ENCODE measurements around the gene ANGPTL5. TPM values are rescaled to one million over a fixed set of nuclear protein-coding genes. Genes with fewer than 3 reads are reported as not detected.
A peak's percentile ranks its signal among the peaks of the same experiment; 100 is the strongest.
"Not testable (repeated sequence)": the region's sequence is repeated elsewhere in the genome, so short reads cannot be mapped to it uniquely, and the experiment has no call there.

ANGPTL5 gene
- polyA plus RNA-seq (2013, experiment 1 of 2): not detected
- 0.03 TPM for polyA plus RNA-seq (2013, experiment 2 of 2)

DNA sequence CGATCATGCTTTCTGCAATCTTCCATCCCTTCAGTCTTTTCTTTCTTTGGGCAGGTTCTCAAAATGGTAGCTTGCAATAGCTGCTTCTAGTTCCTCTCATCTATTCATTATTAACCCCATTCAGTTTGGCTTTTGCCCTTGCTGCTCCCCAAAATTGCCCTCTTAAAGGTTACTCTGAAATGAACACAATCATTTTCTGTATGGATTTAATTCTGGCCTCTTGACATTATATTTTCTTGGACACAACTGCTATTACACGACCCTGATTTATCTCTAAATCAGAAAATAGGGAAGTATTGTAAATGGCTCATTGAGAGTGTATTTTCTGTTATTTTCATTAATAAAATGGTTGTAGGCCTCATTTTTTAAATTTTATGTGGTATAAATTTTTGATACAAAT is at the start of gene ANGPTL5:
Gene ANGPTL5, minus strand, starts transcription at position 101 of the 400 bp plus-strand sequence. CDS start 8,613 bp downstream, outside the sequence.
- no peaks in the 10 kb centered on the region for H3K36me3 ChIP-seq (ENCODE audit: control insufficient read depth in 1 of 2, insufficient read depth in 2 of 2, low read depth in 1 of 2, low read length in 2 of 2)
- peak within 1 kb of the TSS in 1 of 2 experiments; percentile 26 for H3K4ac ChIP-seq (ENCODE audit: low read depth in 1 of 2, low read length in 2 of 2)
- peak within 1 kb of the TSS; percentile 83 for H2AFZ ChIP-seq (ENCODE audit: low read depth, low read length)
- peak within 1 kb of the TSS; percentile 72 for H3K27ac ChIP-seq (ENCODE audit: low read length, poor library complexity, severe bottlenecking)
- H3K9ac ChIP-seq (ENCODE audit: low read length): peak within 1 kb of the TSS; percentile 97
- H2BK5ac ChIP-seq (ENCODE audit: low read depth, low read length, poor library complexity, severe bottlenecking): no peak within 1 kb of the TSS
- H3K18ac ChIP-seq (ENCODE audit: low read depth in 1 of 2, low read length in 2 of 2): peak within 1 kb of the TSS; percentile 49 to 74
- H4K91ac ChIP-seq (ENCODE audit: low read length): no peak within 1 kb of the TSS
- H3K4me3 ChIP-seq (ENCODE audit: insufficient read depth in 1 of 2, low read depth in 1 of 2, low read length in 2 of 2): peak within 1 kb of the TSS; percentile 80 to 93
- no peak within 1 kb of the TSS for H2BK12ac ChIP-seq (ENCODE audit: low read length in 2 of 2)
- no peaks in the 10 kb centered on the region for H3K27me3 ChIP-seq (ENCODE audit: control insufficient read depth in 1 of 2, insufficient read depth in 1 of 2, low read length in 2 of 2)
- no peak within 1 kb of the TSS for H2BK120ac ChIP-seq (ENCODE audit: low read depth, low read length)
- peak within 1 kb of the TSS; percentile 70 for H3K4me2 ChIP-seq (ENCODE audit: low read length, poor library complexity, severe bottlenecking)
- H3K14ac ChIP-seq (ENCODE audit: low read length in 2 of 2): no peak within 1 kb of the TSS
- H3K79me1 ChIP-seq (replicated peaks; ENCODE audit: low read length, poor library complexity, severe bottlenecking): no peaks in the 10 kb centered on the region
- H4K8ac ChIP-seq (ENCODE audit: low read length): no peak within 1 kb of the TSS
- no peak within 1 kb of the TSS for H3K23ac ChIP-seq (ENCODE audit: low read length in 2 of 2)
- WGBS: 84% methylated on average over 1 of the region's 2 CpGs
- no peak for DNase-seq
- H2AK5ac ChIP-seq (ENCODE audit: low read length, severe bottlenecking): no peak within 1 kb of the TSS
- H2BK15ac ChIP-seq (ENCODE audit: low read depth, poor library complexity, severe bottlenecking): no peak within 1 kb of the TSS
- H3K9me3 ChIP-seq (ENCODE audit: control insufficient read depth, low read length): no peaks in the 10 kb centered on the region
- no peaks in the 10 kb centered on the region for H3K4me1 ChIP-seq (ENCODE audit: control insufficient read depth, insufficient read depth, low read depth, low read length)

DNA sequence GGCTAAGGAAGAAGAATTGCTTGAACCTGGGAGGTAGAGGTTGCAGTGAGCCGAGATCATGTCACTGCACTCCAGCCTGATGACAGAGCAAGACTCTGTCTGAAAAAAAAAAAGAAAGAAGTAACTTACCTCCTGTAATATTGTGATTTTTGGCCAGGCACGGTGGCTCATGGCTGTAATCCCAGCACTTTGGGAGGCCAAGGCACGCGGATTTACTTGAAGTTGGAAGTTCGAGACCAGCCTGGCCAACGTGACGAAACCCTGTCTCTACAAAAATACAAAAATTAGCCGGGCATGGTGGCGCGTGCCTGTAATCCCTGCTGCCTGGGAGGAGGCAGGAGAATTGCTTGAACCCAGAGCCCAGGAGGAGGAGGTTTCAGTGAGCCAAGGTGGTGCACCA is 47.9 kb upstream of the ANGPTL5 start:
- 98% methylated on average over 10 of the region's 10 CpGs for WGBS
- not testable (repeated sequence) for H3K23ac ChIP-seq (ENCODE audit: low read length in 2 of 2); DNase-seq; H3K4me1 ChIP-seq (ENCODE audit: control insufficient read depth, insufficient read depth, low read depth, low read length); H3K9me3 ChIP-seq (ENCODE audit: control insufficient read depth, low read length); H2AFZ ChIP-seq (ENCODE audit: low read depth, low read length); H3K79me1 ChIP-seq (replicated peaks; ENCODE audit: low read length, poor library complexity, severe bottlenecking); H2BK15ac ChIP-seq (ENCODE audit: low read depth, poor library complexity, severe bottlenecking); H3K4me2 ChIP-seq (ENCODE audit: low read length, poor library complexity, severe bottlenecking); H2AK5ac ChIP-seq (ENCODE audit: low read length, severe bottlenecking); H4K8ac ChIP-seq (ENCODE audit: low read length); H3K9ac ChIP-seq (ENCODE audit: low read length); H2BK5ac ChIP-seq (ENCODE audit: low read depth, low read length, poor library complexity, severe bottlenecking); H2BK120ac ChIP-seq (ENCODE audit: low read depth, low read length); H4K91ac ChIP-seq (ENCODE audit: low read length); H3K27ac ChIP-seq (ENCODE audit: low read length, poor library complexity, severe bottlenecking); H3K27me3 ChIP-seq (ENCODE audit: control insufficient read depth in 1 of 2, insufficient read depth in 1 of 2, low read length in 2 of 2); H3K18ac ChIP-seq (ENCODE audit: low read depth in 1 of 2, low read length in 2 of 2); H3K4ac ChIP-seq (ENCODE audit: low read depth in 1 of 2, low read length in 2 of 2); H2BK12ac ChIP-seq (ENCODE audit: low read length in 2 of 2); H3K14ac ChIP-seq (ENCODE audit: low read length in 2 of 2); H3K4me3 ChIP-seq (ENCODE audit: insufficient read depth in 1 of 2, low read depth in 1 of 2, low read length in 2 of 2)
- H3K36me3 ChIP-seq (ENCODE audit: control insufficient read depth in 1 of 2, insufficient read depth in 2 of 2, low read depth in 1 of 2, low read length in 2 of 2): peaks cover 2 to 31% of the 10 kb centered on the region in 2 experiments

DNA sequence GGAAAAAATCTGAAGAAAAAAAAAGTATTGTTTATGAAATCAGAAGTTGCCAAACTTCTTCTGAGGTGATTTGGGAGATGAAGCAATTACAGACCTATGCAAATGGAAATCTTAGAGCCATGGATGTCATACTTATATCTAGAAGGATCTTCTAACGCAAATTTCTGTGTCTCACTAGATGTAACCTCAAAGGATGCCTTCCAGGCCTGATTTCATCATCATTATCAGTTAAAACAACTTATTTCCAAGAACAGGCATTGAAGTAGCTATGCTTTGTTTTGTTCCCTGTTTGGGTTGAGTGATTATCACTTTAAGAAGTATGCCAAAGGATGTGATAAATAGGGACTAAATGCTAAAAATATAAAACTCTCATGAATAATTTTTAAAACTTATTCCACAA is 43.9 kb upstream of the ANGPTL5 start:
- H3K4ac ChIP-seq (ENCODE audit: low read depth in 1 of 2, low read length in 2 of 2): no peak overlapping the region
- H2BK5ac ChIP-seq (ENCODE audit: low read depth, low read length, poor library complexity, severe bottlenecking): no peak overlapping the region
- H3K79me1 ChIP-seq (replicated peaks; ENCODE audit: low read length, poor library complexity, severe bottlenecking): no peaks in the 10 kb centered on the region
- H3K4me3 ChIP-seq (ENCODE audit: insufficient read depth in 1 of 2, low read depth in 1 of 2, low read length in 2 of 2): no peak overlapping the region
- H3K18ac ChIP-seq (ENCODE audit: low read depth in 1 of 2, low read length in 2 of 2): no peak overlapping the region
- H3K36me3 ChIP-seq (ENCODE audit: control insufficient read depth in 1 of 2, insufficient read depth in 2 of 2, low read depth in 1 of 2, low read length in 2 of 2): peaks cover 6 to 47% of the 10 kb centered on the region in 2 experiments
- H3K14ac ChIP-seq (ENCODE audit: low read length in 2 of 2): no peak overlapping the region
- H3K27ac ChIP-seq (ENCODE audit: low read length, poor library complexity, severe bottlenecking): no peak overlapping the region
- H2AK5ac ChIP-seq (ENCODE audit: low read length, severe bottlenecking): no peak overlapping the region
- no peak overlapping the region for H2BK120ac ChIP-seq (ENCODE audit: low read depth, low read length)
- H2AFZ ChIP-seq (ENCODE audit: low read depth, low read length): no peak overlapping the region
- no peak overlapping the region for H4K8ac ChIP-seq (ENCODE audit: low read length)
- H3K23ac ChIP-seq (ENCODE audit: low read length in 2 of 2): no peak overlapping the region
- no peak overlapping the region for H2BK15ac ChIP-seq (ENCODE audit: low read depth, poor library complexity, severe bottlenecking)
- H3K9ac ChIP-seq (ENCODE audit: low read length): no peak overlapping the region
- no peak overlapping the region for H4K91ac ChIP-seq (ENCODE audit: low read length)
- no peak overlapping the region for H3K4me2 ChIP-seq (ENCODE audit: low read length, poor library complexity, severe bottlenecking)
- H3K27me3 ChIP-seq (ENCODE audit: control insufficient read depth in 1 of 2, insufficient read depth in 1 of 2, low read length in 2 of 2): no peaks in the 10 kb centered on the region
- DNase-seq: no peak
- no peak overlapping the region for H2BK12ac ChIP-seq (ENCODE audit: low read length in 2 of 2)
- H3K9me3 ChIP-seq (ENCODE audit: control insufficient read depth, low read length): no peaks in the 10 kb centered on the region
- WGBS: no CpG with 5 or more reads among the region's 1 CpG
- H3K4me1 ChIP-seq (ENCODE audit: control insufficient read depth, insufficient read depth, low read depth, low read length): no peaks in the 10 kb centered on the region

DNA sequence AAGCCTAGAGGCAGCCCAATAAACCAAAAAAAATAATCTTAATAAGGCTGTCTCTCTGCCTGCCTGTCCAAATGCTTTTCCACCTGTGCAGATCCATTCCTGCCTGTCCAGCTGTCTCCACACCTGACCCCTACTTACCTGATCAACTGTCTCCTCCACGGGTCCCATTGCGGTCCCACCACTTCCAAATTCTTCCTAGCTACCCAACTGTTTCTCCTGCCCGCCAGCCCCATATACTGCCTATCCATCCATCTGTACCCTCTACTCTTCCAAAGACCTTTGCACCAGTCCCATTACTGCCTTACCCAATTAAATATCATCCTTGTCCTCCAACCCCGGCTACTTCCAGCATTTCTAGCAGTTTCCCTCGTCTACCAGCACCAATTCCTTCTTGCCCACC is 39.4 kb upstream of the ANGPTL5 start:
- Histone ChIP-seq H3K4ac (ENCODE audit: low read depth in 1 of 2, low read length in 2 of 2) (no peak overlapping the region), H3K79me1 (replicated peaks; ENCODE audit: low read length, poor library complexity, severe bottlenecking) (no peaks in the 10 kb centered on the region), H3K4me3 (ENCODE audit: insufficient read depth in 1 of 2, low read depth in 1 of 2, low read length in 2 of 2) (no peak overlapping the region), H3K9ac (ENCODE audit: low read length) (no peak overlapping the region), H2BK12ac (ENCODE audit: low read length in 2 of 2) (no peak overlapping the region), H4K91ac (ENCODE audit: low read length) (no peak overlapping the region), H3K9me3 (ENCODE audit: control insufficient read depth, low read length) (no peaks in the 10 kb centered on the region), H2BK120ac (ENCODE audit: low read depth, low read length) (no peak overlapping the region), H2BK15ac (ENCODE audit: low read depth, poor library complexity, severe bottlenecking) (no peak overlapping the region), H3K27ac (ENCODE audit: low read length, poor library complexity, severe bottlenecking) (no peak overlapping the region), H3K36me3 (ENCODE audit: control insufficient read depth in 1 of 2, insufficient read depth in 2 of 2, low read depth in 1 of 2, low read length in 2 of 2) (peaks cover 4 to 24% of the 10 kb centered on the region in 2 experiments), H3K14ac (ENCODE audit: low read length in 2 of 2) (peak overlapping the region in 1 of 2 experiments; percentile 27), H2AK5ac (ENCODE audit: low read length, severe bottlenecking) (no peak overlapping the region), H4K8ac (ENCODE audit: low read length) (no peak overlapping the region), H2BK5ac (ENCODE audit: low read depth, low read length, poor library complexity, severe bottlenecking) (no peak overlapping the region), H3K27me3 (ENCODE audit: control insufficient read depth in 1 of 2, insufficient read depth in 1 of 2, low read length in 2 of 2) (no peaks in the 10 kb centered on the region), H2AFZ (ENCODE audit: low read depth, low read length) (no peak overlapping the region), H3K4me2 (ENCODE audit: low read length, poor library complexity, severe bottlenecking) (no peak overlapping the region), H3K18ac (ENCODE audit: low read depth in 1 of 2, low read length in 2 of 2) (no peak overlapping the region), H3K4me1 (ENCODE audit: control insufficient read depth, insufficient read depth, low read depth, low read length) (no peaks in the 10 kb centered on the region), H3K23ac (ENCODE audit: low read length in 2 of 2) (no peak overlapping the region)
- no peak for DNase-seq
- 93% methylated on average over 5 of the region's 5 CpGs for WGBS

Measured in mesenchymal stem cell (in vitro differentiated cells and primary cell).